ENCODE data around the gene TOMM40. TPM values are rescaled to one million over a fixed set of nuclear protein-coding genes. Genes with fewer than 3 reads are reported as not detected.
"Not testable (repeated sequence)": the region's sequence is repeated elsewhere in the genome, so short reads cannot be mapped to it uniquely, and the experiment has no call there.

TOMM40 gene
- total and polyA plus RNA-seq, 10 donors, result 19.3 to 49.0 (median 32.0) TPM

GRCh38 chr19:44856421-44857083 is 34.5 kb upstream of the TOMM40 start:
- Histone ChIP-seq H3K4me3 (no peak overlapping the region), H3K27me3 (replicated peaks in 1 of 7) (no peaks in the 10 kb centered on the region), H3K27ac (peak overlapping the region in 7 of 8 donors; percentile 19 to 84 (median 71)), H3K9me3 (no peaks in the 10 kb centered on the region), H3K4me1 (peaks cover 6 to 76% (median 32%) of the 10 kb centered on the region in 6 donors), H3K36me3 (peaks cover 0 to 37% (median 0%) of the 10 kb centered on the region in 6 donors)
- intact Hi-C loops (cut with DNase I; ENCODE audit: low total_unique reads), result no loop called here
- 19 to 32% (median 28%) methylated on average over 10 of the region's 10 CpGs for WGBS, 5 donors
- DNase-seq, result no peak
- peak; percentile 39 to 63 (median 50) for TF ChIP-seq POLR2AphosphoS5 (IDR thresholded peaks at IDR 0.05)
- no peak for TF ChIP-seq CTCF (IDR thresholded peaks at IDR 0.05 in 8 of 11, conservative IDR thresholded peaks at IDR 0.05 in 3 of 11)

- DNase-seq, result no peak
- H3K27ac ChIP-seq, result peak overlapping the region in 5 of 8 donors; percentile 71 to 84 (median 74)
- 63 to 78% (median 74%) methylated on average over 4 of the region's 4 CpGs for WGBS, 5 donors
- H3K36me3 ChIP-seq, result peaks cover 0 to 44% (median 0%) of the 10 kb centered on the region in 6 donors
- no peaks in the 10 kb centered on the region for H3K9me3 ChIP-seq
- no peaks in the 10 kb centered on the region for H3K27me3 ChIP-seq (replicated peaks in 1 of 7)
- peaks cover 6 to 65% (median 27%) of the 10 kb centered on the region in 6 donors for H3K4me1 ChIP-seq
- intact Hi-C loops (cut with DNase I; ENCODE audit: low total_unique reads), result no loop called here
- H3K4me3 ChIP-seq, result no peak overlapping the region
- no peak for TF ChIP-seq CTCF (IDR thresholded peaks at IDR 0.05 in 8 of 11, conservative IDR thresholded peaks at IDR 0.05 in 3 of 11)
- no peak for TF ChIP-seq POLR2A (IDR thresholded peaks at IDR 0.05)
- TF ChIP-seq POLR2AphosphoS5 (IDR thresholded peaks at IDR 0.05), result no peak
These were observed 33.2 kb upstream of the TOMM40 start for GRCh38 chr19:44857837-44858236.

DNA sequence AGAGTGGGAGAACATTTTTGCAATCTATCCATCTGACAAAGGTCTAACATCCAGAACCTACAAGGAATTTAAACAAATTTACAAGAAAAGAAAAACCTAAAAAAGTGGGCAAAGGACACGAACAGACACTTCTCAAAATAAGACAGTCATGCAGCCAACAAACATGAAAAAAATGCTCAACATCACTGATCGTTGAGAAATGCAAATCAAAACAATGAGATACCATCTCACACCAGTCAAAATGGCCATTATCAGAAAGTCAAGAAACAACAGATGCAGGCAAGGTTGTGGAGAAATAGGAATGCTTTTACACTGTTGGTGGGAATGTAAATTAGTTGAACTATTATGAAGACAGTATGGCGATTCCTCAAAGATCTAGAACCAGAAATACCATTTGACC is 29.5 kb upstream of the TOMM40 start:
- H3K27ac ChIP-seq; H3K4me3 ChIP-seq; H3K27me3 ChIP-seq (replicated peaks in 1 of 7); intact Hi-C loops (cut with DNase I; ENCODE audit: low total_unique reads); H3K9me3 ChIP-seq; DNase-seq: not testable (repeated sequence)
- peaks cover 3 to 49% (median 16%) of the 10 kb centered on the region in 6 donors for H3K4me1 ChIP-seq
- 78 to 88% (median 82%) methylated on average over 3 of the region's 3 CpGs for WGBS, 5 donors
- H3K36me3 ChIP-seq, result peaks cover 0 to 47% (median 6%) of the 10 kb centered on the region in 6 donors

DNA sequence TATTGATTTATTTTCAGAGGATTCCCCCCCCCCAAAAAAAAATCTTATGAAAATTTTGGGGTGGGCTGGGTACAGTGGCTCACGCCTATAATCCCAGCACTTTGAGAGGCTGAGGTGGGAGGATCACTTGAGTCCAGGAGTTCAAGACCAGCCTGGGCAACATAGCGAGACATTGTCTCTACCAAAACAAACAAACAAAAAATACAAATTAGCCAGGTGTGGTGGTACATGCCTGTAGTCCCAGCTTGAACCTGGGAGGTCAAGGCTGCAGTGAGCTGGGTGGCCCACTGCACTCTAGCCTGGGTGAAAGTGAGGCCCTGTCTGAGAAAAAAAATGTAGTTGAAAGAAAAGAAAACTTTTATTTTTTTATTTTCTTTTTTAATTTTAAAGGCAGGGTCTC is 27.1 kb upstream of the TOMM40 start:
- intact Hi-C loops (cut with DNase I; ENCODE audit: low total_unique reads), result no loop called here

More for the DNA sequence above, 27.1 kb upstream of the TOMM40 start:
- peaks cover 0 to 49% (median 13%) of the 10 kb centered on the region in 6 donors for H3K4me1 ChIP-seq
- H3K36me3 ChIP-seq, result peaks cover 0 to 58% (median 6%) of the 10 kb centered on the region in 6 donors
- H3K4me3 ChIP-seq, result no peak overlapping the region
- no peak overlapping the region for H3K27ac ChIP-seq
- no peaks in the 10 kb centered on the region for H3K27me3 ChIP-seq (replicated peaks in 1 of 7)
- WGBS, 5 donors, result 87 to 93% (median 91%) methylated on average over 2 of the region's 2 CpGs
- TF ChIP-seq CTCF (IDR thresholded peaks at IDR 0.05 in 8 of 11, conservative IDR thresholded peaks at IDR 0.05 in 3 of 11) (no peak), POLR2A (IDR thresholded peaks at IDR 0.05) (no peak), POLR2AphosphoS5 (IDR thresholded peaks at IDR 0.05) (no peak)
- H3K9me3 ChIP-seq, result no peaks in the 10 kb centered on the region
- DNase-seq, result no peak

Measured in spleen (tissue), 11 donors.